DMS114 treated with DMSO at 0.1 percent for 48 hours (cell line): Measurements from ENCODE around the gene TET2.
"Not testable (repeated sequence)": the region's sequence is repeated elsewhere in the genome, so short reads cannot be mapped to it uniquely, and the experiment has no call there.

ENCODE experiments used
- DNase-seq: peaks from one replicate; lab custom pipeline; 2025; ENCODE audit not compliant: unreplicated experiment; lab: John Stamatoyannopoulos, UW

Gene TET2

DNA sequence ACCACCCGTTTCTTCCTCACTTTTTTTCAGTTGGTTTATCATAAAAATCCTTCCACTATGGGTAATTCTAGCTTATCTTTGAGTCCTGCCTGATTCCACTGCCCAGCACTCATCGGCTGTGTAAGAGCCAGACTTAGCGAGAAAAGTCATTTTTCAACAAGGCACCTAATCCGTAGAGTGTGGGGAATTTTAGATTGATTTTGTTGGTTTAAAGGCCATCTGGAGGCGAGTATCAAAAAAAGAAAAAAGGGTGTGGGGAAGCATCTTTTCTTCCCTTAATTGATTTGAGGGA is 134.4 kb downstream of the TET2 start:
- DNase-seq = no peak

DNA sequence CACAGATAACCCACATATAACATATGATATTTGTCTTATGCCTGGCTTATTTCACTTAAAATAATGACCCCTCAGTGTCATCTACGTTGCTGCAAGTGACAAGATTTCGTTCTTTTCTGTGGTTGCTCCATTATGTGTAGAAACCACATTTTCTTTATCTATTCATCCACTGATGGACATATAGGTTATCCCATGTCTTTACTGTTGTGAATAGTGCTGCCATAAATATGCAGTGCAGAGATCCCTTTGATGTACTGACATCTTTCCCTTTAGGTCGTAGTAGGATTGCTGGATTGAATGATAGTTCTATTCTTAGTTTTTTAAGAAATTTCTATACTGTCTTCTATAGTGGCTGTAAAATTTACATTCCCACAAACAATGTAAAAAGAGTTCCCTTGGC is 135.8 kb downstream of the TET2 start:
- DNase-seq = no peak

GRCh38 chr4:105283501-105283900 is 136.8 kb downstream of the TET2 start:
- DNase-seq = no peak

GRCh38 chr4:105288121-105288520 is 141.4 kb downstream of the TET2 start:
- no peak for DNase-seq

GRCh38 chr4:105291925-105292324 is 145.2 kb downstream of the TET2 start:
- DNase-seq = no peak

- no peak for DNase-seq
Measured at GRCh38 chr4:105293360-105293759, 146.7 kb downstream of the TET2 start.

- no peak for DNase-seq
Measured at GRCh38 chr4:105296672-105297071, 150.0 kb downstream of the TET2 start.

GRCh38 chr4:105299027-105299426 is 152.4 kb downstream of the TET2 start:
- DNase-seq = not testable (repeated sequence)

GRCh38 chr4:105304085-105304484 is 157.4 kb downstream of the TET2 start:
- no peak for DNase-seq

- no peak for DNase-seq
Measured at GRCh38 chr4:105305019-105305836, 158.6 kb downstream of the TET2 start.

GRCh38 chr4:105306158-105306781 is 159.6 kb downstream of the TET2 start:
- DNase-seq = no peak

GRCh38 chr4:105306820-105307219 is 160.1 kb downstream of the TET2 start:
- DNase-seq = no peak

DNA sequence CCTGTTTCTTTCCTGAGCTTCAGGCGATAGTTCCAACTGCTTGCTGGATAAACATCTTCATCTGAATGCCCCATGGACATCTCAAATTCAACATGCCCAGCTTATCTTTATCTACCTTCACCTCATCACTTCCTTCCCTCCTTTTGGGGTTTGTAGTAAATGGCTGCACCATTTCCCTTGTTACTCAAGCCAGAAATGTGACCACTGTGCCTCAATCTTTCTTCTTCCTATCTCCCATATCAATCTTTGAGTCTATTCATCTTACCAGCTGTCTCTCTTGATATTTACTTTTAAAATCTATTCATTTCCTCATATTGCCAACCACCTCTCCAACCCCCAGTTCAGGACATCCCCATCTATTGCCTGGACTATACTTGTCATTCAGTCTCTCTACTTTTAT is 171.8 kb downstream of the TET2 start:
- no peak for DNase-seq

GRCh38 chr4:105327222-105327621 is 180.5 kb downstream of the TET2 start:
- DNase-seq = no peak

DNA sequence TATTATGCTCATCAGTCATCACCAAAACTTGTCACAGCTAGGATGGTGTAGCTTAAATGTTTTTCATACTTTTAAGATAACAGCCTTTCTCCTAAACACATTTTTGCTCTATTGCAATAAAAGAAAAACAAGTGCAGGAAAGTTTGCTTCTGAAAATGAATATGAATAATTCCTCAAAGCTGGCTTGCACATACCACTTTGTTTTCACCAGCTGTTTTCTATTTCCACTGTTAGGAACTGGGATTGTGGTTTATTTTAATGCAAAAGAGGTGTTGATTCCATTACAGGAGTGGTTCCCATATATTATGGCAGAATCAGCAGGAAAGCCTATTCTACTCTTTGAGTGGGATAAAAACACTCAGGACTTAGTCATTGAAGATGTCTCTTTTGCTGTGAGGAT is 181.3 kb downstream of the TET2 start:
- DNase-seq = no peak

DNA sequence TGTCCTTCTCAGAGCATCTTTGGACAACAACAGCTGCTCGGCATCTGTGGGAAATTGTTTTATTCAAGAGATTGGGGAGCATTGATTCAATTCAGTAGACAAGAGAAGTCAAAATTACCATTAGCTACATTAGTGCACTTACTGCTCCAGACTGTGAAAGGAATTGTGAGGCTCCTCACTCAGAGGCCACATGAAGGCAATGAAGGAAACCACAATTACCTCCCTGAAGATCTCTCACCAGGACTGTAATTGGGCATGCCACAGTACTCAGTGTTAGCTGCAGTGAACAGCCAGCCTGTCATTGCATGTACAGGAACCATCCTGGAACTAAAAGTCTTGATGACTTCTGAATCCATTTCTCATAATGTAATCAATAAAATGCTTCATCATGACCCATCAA is 182.4 kb downstream of the TET2 start:
- no peak for DNase-seq
